GM12878 (cell line): ENCODE data around the gene LATS2. TPM values are rescaled to one million over a fixed set of nuclear protein-coding genes. Genes with fewer than 3 reads are reported as not detected.

Source experiments
- ATAC-seq: fragments of 200-7000 bp; cut with Tn5 transposase; 3 replicates; pipeline ENCODE4 v1.9.1; 2020; ENCODE audit warnings: mild to moderate bottlenecking, moderate library complexity
- BruUV-seq: library from RNA; stranded (reverse); fragments of 400-500 nt; replicated peaks from 2 replicates; lab custom pipeline; 2021; lab: Mats Ljungman, UMichigan
- CTCF ChIA-PET: fragments of 300-600 bp; sonication (Branson Sonifier 250); formaldehyde crosslinking; extraction: SDS; loops from one replicate; lab custom pipeline; 2021; ENCODE audit warnings: inconsistent platforms; lab: Yijun Ruan, JAX
- POLR2A ChIA-PET: fragments of 350-600 bp; formaldehyde crosslinking; extraction: SDS; loops from one replicate; lab custom pipeline; 2021; ENCODE audit warnings: inconsistent platforms; lab: Charles Lee
- RAD21 ChIA-PET: fragments of 300-600 bp; sonication (Branson Sonifier 250); formaldehyde crosslinking; loops from one replicate; lab custom pipeline; 2023; ENCODE audit warnings: antibody characterized with exemption; ENCODE audit not compliant: unreplicated experiment; lab: Charles Lee
- SMC1A ChIA-PET: fragments of 300-600 bp; sonication (Branson Sonifier 250); formaldehyde crosslinking; loops from one replicate; lab custom pipeline; 2023; ENCODE audit not compliant: unreplicated experiment, uncharacterized antibody; lab: Charles Lee
- DNase-seq: peaks from one replicate; pipeline ENCODE4 v3.0.0-alpha.2; 2011; ENCODE audit warnings: low read depth, low spot score
- FAIRE-seq: peaks from 3 replicates; lab custom pipeline; 2011; peaks lifted over from hg19 to GRCh38; lab: Jason Lieb, UNC
- H2AFZ ChIP-seq: 2 replicates; pipeline ENCODE4 v1.6.0; 2011; ENCODE audit warnings: low read depth, low read length, control low read depth; ENCODE audit not compliant: control insufficient read depth
- H3K27ac ChIP-seq: 2 replicates; pipeline ENCODE4 v1.5.1; 2011; ENCODE audit warnings: control low read depth; ENCODE audit not compliant: control insufficient read depth, insufficient read depth
- H3K27me3 ChIP-seq, 2 experiments: replicated peaks in 1 of 2; 2 replicates each; pipeline versions ENCODE4 v1.6.0 to v1.6.1; 2011; ENCODE audit warnings: low read length in 1 of 2; ENCODE audit not compliant: control insufficient read depth in 2 of 2, insufficient read depth in 2 of 2
- H3K36me3 ChIP-seq, 2 experiments: 2 replicates each; pipeline ENCODE4 v1.5.1; 2011; ENCODE audit warnings: low read length in 1 of 2; ENCODE audit not compliant: control insufficient read depth in 2 of 2, insufficient read depth in 2 of 2
- H3K4me1 ChIP-seq: 2 replicates; pipeline ENCODE4 v1.6.1; 2011; ENCODE audit warnings: mild to moderate bottlenecking, low read length, moderate library complexity, mixed read lengths; ENCODE audit not compliant: control insufficient read depth, insufficient read depth
- H3K4me2 ChIP-seq: 2 replicates; pipeline ENCODE4 v1.6.0; 2011; ENCODE audit warnings: control low read depth; ENCODE audit not compliant: control insufficient read depth, insufficient read depth
- H3K4me3 ChIP-seq: fragments of 200-600 bp; sonication (generic); 2 replicates; pipeline ENCODE4 v1.5.1; 2016
- H3K79me2 ChIP-seq: 2 replicates; pipeline ENCODE4 v1.6.0; 2011; ENCODE audit warnings: low read length; ENCODE audit not compliant: control insufficient read depth, insufficient read depth
- H3K9ac ChIP-seq: 2 replicates; pipeline ENCODE4 v1.8.0; 2011; ENCODE audit warnings: low read length, control low read depth, mixed read lengths; ENCODE audit not compliant: control insufficient read depth, insufficient read depth
- H3K9me3 ChIP-seq: replicated peaks from 3 replicates; pipeline ENCODE4 v1.5.1; 2011; ENCODE audit warnings: mild to moderate bottlenecking, low read length; ENCODE audit not compliant: control insufficient read depth, insufficient read depth
- H4K20me1 ChIP-seq: 2 replicates; pipeline ENCODE4 v1.6.0; 2011; ENCODE audit not compliant: control insufficient read depth, insufficient read depth
- ATF2 ChIP-seq: IDR thresholded peaks from 2 replicates; pipeline ENCODE4 v1.6.1; 2012; ENCODE audit warnings: low read length, inconsistent platforms
- ATF3 ChIP-seq: IDR thresholded peaks from 2 replicates; pipeline ENCODE4 v1.6.1; 2011; ENCODE audit warnings: low read depth, mild to moderate bottlenecking, low read length, moderate library complexity, borderline replicate concordance; ENCODE audit errors: extremely low read depth
- ATF7 ChIP-seq: fragments of 450-650 bp; IDR thresholded peaks from 2 replicates; pipeline ENCODE4 v1.6.1; 2016; ENCODE audit warnings: low read depth, mild to moderate bottlenecking
- FOXM1 ChIP-seq: IDR thresholded peaks from 2 replicates; pipeline ENCODE4 v1.6.1; 2012; ENCODE audit warnings: low read depth, mild to moderate bottlenecking, inconsistent platforms, low read length, moderate library complexity
- MEF2B ChIP-seq: fragments of 450-650 bp; IDR thresholded peaks from 2 replicates; pipeline ENCODE4 v1.6.1; 2018; ENCODE audit warnings: mild to moderate bottlenecking, moderate library complexity; ENCODE audit not compliant: partially characterized antibody, poor library complexity, severe bottlenecking
- NR2C2 ChIP-seq: IDR thresholded peaks from 2 replicates; pipeline ENCODE4 v1.6.1; 2011; ENCODE audit warnings: borderline replicate concordance, low read depth; ENCODE audit not compliant: control insufficient read depth, insufficient read length
- RBBP5 ChIP-seq: fragments of 200-600 bp; sonication (generic); conservative IDR thresholded peaks from 2 replicates; pipeline ENCODE4 v1.6.1; 2016
- RELA ChIP-seq: fragments of 450-650 bp; IDR thresholded peaks from 2 replicates; pipeline ENCODE4 v1.8.0; 2014; ENCODE audit warnings: borderline replicate concordance; ENCODE audit not compliant: partially characterized antibody
- SPI1 ChIP-seq: IDR thresholded peaks from 2 replicates; pipeline ENCODE4 v1.6.1; 2011; ENCODE audit warnings: low read depth, mild to moderate bottlenecking, low read length, moderate library complexity, borderline replicate concordance; ENCODE audit not compliant: insufficient read depth
- STAT1 ChIP-seq: fragments of 450-650 bp; conservative IDR thresholded peaks from 2 replicates; pipeline ENCODE4 v1.6.1; 2014; ENCODE audit warnings: antibody characterized with exemption, mild to moderate bottlenecking
- TCF7 ChIP-seq: IDR thresholded peaks from 2 replicates; pipeline ENCODE4 v1.6.1; 2014; ENCODE audit warnings: antibody characterized with exemption, borderline replicate concordance
- WGBS: methylation state at CpG from one replicate; pipeline ENCODE4 v1.1.6; 2016; ENCODE audit warnings: low lambda C conversion rate; ENCODE audit not compliant: insufficient replicate concordance, insufficient coverage; ENCODE audit errors: missing lambda C conversion rate; 5-methylcytosine and 5-hydroxymethylcytosine counted together
- in situ Hi-C: fragments of 300-500 bp; cut with MboI; formaldehyde crosslinking; loops from 9 replicates; pipeline ENCODE4 v1.14.3; 2018; ENCODE audit warnings: mixed read lengths
- intact Hi-C: fragments of 100-400 bp; cut with micrococcal nuclease; formaldehyde crosslinking; loops from one replicate; pipeline ENCODE4 v1.14.2; 2022; ENCODE audit not compliant: unreplicated experiment
- polyA plus RNA-seq, 11 experiments: library from polyadenylated mRNA; depleted of rRNA in 4 of 11; unstranded in 6 of 11; stranded (reverse) in 5 of 11; fragments of >200 nt; fragmentation: Nextera tagmentation in 4 of 11; fragmentation: Illumina TruSeq in 1 of 11; extraction: Ambion mirVana in 4 of 11; extraction: Trizol in 1 of 11; gene quantifications; 1 replicate in 1 of 11; 2 replicates in 10 of 11; pipeline versions ENCODE4 v1.2.1 to v1.2.3, GENCODE V29; 2011 to 2016; ENCODE audit warnings: inconsistent platforms in 2 of 11, missing spikeins in 2 of 11, low read depth in 1 of 11
- total RNA-seq, 4 experiments: library from RNA; depleted of rRNA in 3 of 4; stranded (reverse); fragments of >200 nt in 3 of 4; fragmentation: Illumina TruSeq in 1 of 4; extraction: Trizol in 1 of 4; gene quantifications; 2 replicates each; pipeline versions ENCODE4 v1.2.1 to v1.2.3, GENCODE V29; 2013 to 2021

LATS2 gene
- total and polyA plus RNA-seq, 10 of the 15 experiments (the other 5 are each of a cell fraction or from before 2014, with no cell fraction given): 0.90 to 7.8 (median 2.0) TPM

DNA sequence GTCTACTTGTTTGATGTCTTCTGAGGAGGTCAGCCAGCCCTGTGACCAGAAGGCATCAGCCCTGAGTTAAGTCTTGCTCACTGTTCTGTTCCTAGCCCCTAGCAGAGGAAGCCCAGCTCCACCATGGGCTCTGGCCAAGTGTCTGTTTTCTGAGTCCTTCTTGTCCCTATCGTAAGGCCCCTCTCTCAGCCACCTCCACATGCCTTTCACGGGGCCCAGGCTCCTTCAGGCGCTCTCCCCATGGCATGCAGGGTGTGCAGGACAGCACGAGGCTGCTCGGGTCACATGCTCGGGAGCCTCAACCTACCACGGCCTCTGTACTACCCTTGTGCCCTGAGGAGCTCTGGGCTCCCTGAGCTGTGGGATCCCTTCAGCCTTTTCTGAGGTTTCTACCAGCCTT is 47.8 kb upstream of the LATS2 start (continued):
- TF ChIP-seq MEF2B: no peak
- no peak for TF ChIP-seq TCF7
- no peak for TF ChIP-seq FOXM1
- no peak for TF ChIP-seq STAT1
- no peak for TF ChIP-seq ATF2
- TF ChIP-seq SPI1: no peak
- TF ChIP-seq RBBP5: no peak
- no peak for TF ChIP-seq RELA
- TF ChIP-seq, all 136 proteins: peak for 0

GRCh38 chr13:21106089-21106488 is 44.7 kb upstream of the LATS2 start:
- no peak for FAIRE-seq
- Histone ChIP-seq H2AFZ (no peak overlapping the region), H3K4me1 (no peaks in the 10 kb centered on the region), H3K27me3 (no peaks in the 10 kb centered on the region), H3K79me2 (no peaks in the 10 kb centered on the region), H3K36me3 (no peaks in the 10 kb centered on the region), H3K9me3 (no peaks in the 10 kb centered on the region), H4K20me1 (no peaks in the 10 kb centered on the region), H3K4me2 (no peak overlapping the region), H3K4me3 (no peak overlapping the region), H3K27ac (no peak overlapping the region), H3K9ac (no peak overlapping the region)
- ATAC-seq: no peak
- intact Hi-C loops: no loop called here
- ChIA-PET CTCF (no interaction called here), SMC1A (no interaction called here), RAD21 (no interaction called here), POLR2A (interaction anchor here (0.8 kb wide), 1 partner anchor 244 kb away, joined by 4 read pairs; no protein-coding TSS in a partner anchor)
- 41% methylated on average over 4 of the region's 4 CpGs for WGBS
- no TSS peak for BruUV-seq
- TF ChIP-seq NR2C2: no peak
- TF ChIP-seq ATF7: no peak
- TF ChIP-seq ATF3: no peak
- DNase-seq: no peak
- in situ Hi-C loops: loop anchor here (25.0 kb wide), 1 partner anchor 1681 kb away; no protein-coding TSS in a partner anchor
